GM20000 (cell line): ENCODE data around the gene BRSK2.
A peak's percentile ranks its signal among the peaks of the same experiment; 100 is the strongest.

Experiments used
- DNase-seq: peaks from one replicate; pipeline ENCODE4 v3.0.0; 2012; ENCODE audit warnings: low spot score
- TF ChIP-seq, protein P1 (sequence below): IDR thresholded peaks from 2 replicates; pipeline ENCODE4 v1.5.1; 2012; ENCODE audit warnings: mild to moderate bottlenecking, control low read depth; ENCODE audit errors: extremely low read depth, missing control alignments

Gene BRSK2

DNA sequence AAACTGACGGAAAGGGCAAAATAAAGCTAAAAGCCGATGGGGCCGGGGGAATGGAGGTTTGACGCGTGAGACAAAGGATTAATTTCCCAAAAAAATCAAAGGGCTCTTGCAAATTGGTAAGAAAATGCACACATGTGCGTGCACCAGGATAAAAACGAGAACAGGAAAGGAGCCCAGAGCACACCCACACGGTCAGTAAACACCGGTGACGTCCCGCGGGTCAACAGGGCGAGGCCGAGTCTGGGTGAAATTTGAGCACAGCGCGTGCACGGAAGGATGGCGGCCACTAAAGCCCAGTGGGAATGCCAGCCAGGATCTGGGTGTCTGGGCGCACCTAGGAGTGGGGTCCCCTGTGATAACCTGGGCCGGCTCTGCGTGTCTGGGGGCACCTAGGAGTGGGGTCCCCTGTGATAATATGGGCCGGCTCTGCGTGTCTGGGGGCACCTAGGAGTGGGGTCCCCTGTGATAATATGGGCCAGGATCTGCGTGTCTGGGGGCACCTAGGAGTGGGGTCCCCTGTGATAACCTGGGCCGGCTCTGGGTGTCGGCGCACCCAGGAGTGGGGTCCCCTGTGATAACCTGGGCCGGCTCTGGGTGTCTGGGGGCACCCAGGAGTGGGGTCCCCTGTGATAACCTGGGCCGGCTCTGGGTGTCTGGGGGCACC lies 44.4 kb downstream of the BRSK2 start:
- TF ChIP-seq, protein P1, sequence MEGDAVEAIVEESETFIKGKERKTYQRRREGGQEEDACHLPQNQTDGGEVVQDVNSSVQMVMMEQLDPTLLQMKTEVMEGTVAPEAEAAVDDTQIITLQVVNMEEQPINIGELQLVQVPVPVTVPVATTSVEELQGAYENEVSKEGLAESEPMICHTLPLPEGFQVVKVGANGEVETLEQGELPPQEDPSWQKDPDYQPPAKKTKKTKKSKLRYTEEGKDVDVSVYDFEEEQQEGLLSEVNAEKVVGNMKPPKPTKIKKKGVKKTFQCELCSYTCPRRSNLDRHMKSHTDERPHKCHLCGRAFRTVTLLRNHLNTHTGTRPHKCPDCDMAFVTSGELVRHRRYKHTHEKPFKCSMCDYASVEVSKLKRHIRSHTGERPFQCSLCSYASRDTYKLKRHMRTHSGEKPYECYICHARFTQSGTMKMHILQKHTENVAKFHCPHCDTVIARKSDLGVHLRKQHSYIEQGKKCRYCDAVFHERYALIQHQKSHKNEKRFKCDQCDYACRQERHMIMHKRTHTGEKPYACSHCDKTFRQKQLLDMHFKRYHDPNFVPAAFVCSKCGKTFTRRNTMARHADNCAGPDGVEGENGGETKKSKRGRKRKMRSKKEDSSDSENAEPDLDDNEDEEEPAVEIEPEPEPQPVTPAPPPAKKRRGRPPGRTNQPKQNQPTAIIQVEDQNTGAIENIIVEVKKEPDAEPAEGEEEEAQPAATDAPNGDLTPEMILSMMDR: no peak
- no peak for DNase-seq

DNA sequence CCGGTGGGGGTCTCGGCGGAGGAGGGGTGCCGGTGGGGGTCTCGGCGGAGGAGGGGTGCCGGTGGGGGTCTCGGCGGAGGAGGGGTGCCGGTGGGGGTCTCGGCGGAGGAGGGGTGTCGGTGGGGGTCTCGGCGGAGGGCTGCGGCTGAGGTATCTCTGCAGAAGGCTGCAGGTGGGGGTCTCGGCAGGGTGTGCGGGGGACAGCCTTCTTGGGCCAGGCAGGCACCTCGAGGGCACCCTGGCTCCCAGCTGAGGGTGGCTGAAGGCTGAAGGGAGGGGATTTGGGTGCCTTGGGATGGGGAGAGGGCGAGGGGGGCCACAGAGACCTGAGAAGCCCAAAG lies 45.7 kb downstream of the BRSK2 start:
- DNase-seq: peak; percentile 48

DNA sequence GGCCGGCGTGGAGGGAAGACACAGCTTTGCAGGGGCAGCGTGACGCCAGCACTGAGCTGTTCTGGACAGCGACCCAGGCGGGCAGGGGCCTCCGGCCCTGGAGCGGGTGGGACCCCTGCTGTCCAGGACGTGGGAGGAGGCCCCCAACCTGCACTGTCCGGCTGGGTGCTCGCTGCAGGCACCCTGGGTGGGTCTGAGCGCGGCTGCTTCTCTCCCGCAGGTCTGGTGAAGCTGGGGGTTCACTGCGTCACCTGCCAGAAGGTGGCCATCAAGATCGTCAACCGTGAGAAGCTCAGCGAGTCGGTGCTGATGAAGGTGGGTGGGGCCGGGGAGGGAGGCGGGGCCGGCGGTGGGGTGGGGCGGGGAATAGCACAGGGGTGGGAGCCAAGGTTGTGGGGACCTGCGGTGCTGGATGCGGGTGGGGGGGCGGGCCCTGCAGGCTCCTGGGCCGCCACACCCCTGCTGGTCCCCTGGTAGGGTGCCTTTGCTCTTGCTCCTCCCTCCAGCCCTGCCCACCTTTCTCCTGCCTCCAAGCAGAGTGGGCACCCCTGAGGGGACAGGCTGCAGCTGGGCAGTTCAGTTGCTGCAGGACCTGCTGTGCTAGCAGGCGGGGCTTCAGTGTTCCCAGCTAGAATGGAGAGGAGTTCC lies 46.2 kb downstream of the BRSK2 start:
- TF ChIP-seq, protein P1: no peak
- DNase-seq: peak; percentile 71

DNA sequence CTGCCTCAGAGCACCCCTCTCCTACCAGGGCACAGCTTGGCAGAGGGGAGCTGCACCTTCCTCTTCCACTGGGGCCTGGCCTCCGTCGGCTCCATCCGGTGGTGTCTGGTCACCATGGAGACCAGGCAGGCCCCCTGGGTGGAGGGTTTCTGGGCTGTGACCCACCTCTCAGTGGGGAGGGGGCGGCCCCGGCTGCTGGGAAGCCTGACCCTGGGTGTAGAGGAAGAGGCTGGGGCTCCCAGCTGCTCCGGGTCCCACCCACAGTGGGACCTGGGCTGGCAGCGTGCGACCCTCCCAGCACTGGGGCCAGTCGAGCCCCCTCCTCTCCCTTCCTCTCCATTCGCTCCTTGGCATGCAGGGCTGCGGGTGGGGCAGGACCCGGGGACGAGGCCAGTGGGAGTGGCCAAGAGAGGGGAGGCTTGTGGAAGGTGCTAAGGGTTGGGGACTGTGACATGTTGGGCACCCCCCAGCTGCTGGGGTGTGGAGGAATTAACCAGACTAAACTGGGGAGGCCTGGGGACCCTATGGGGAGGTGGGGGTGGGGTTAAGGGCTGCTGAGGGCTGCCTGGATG lies 46.8 kb downstream of the BRSK2 start:
- DNase-seq: peak; percentile 49
- TF ChIP-seq, protein P1: no peak

DNA sequence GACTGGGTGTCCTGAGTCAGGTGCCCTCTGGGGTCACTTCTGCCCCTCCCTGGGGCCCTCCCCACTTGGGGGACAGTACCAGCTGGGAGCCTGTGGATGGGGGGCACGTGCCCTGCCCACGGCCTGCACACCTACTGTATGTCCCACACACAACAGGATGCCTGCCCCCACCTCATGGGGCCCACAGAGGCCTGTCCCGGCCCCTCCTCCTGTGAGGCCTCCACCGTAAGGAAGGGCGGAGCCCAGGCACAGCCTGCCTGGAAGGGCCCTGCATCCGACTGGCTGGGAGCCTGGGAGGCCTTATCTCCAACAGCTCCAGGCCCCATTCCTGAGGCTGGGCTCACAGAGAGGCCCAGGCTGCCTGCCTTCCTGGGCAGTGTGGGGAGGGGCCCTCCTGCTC lies 47.8 kb downstream of the BRSK2 start:
- TF ChIP-seq, protein P1: no peak
- no peak for DNase-seq

DNA sequence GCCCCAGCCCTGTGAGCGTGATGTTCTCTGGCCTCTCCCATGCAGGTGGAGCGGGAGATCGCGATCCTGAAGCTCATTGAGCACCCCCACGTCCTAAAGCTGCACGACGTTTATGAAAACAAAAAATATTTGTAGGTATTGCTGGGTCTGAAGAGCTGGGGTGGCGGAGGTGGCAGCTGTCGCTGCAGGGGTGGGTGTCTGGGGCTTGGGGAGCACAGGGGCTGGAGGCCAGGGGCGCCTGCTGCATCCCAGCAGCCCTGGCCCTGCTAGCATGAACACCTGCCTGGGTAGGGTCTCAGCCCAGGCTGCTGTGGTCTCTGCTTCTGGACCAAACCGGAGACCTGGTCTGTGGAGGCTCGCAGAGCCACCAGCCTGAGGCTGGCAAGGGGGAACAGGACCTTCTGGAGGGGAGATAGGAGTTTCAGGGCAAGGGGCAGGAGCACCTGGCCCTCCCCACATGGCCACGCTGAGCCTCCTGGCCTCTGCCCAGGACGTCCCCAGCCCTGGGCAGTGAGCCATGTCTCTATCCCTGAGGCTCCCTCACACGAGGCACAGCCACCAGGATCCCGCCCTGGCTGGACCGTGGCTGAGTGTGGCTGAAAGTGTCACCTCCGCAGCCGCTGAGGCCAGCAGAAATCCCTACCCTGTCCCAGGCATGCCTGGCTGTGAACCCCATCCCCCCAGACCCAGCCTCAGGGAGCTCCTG lies 48.7 kb downstream of the BRSK2 start:
- DNase-seq: no peak
- TF ChIP-seq, protein P1: no peak

DNA sequence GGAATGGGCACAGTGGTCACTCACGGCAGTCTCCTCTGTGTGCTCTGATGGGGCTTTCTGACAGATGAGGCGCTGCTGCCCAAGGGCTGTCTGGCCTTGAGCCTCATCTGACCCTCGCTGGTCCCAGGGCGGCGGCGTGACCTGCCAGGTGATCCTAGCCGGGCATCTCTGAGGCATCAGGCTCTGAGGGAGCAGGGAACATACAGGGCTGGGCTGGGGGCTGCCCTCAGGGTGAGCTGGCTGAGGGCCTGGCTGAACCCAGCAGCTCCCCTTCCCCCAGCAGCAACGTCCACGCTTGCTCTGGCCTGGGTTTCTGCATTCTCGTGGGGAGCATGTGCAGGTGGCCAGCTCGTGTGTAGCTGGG lies 49.2 kb downstream of the BRSK2 start:
- DNase-seq: no peak
- TF ChIP-seq, protein P1: no peak

DNA sequence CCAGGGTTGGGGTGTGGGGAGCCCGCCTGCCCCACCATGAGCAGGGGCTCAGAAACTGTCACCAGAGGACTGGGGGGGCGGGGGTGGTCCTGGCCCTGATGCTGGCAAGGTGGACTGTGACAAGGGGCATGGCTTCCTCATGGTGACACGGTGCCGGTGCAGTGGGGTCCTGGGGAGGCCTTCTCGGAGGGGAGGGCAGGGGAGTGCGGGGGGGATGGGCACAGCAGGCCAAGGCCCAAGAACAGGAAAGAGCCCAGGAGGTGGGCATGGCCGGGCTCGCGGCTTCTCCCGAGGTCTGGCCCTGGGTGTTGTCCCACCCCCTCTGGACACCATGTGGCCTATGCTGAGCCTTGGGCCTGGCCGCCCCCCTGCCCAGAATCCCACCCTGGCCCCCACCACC lies 49.6 kb downstream of the BRSK2 start:
- DNase-seq: no peak
- TF ChIP-seq, protein P1: no peak
